OCI-LY1 (cell line): ENCODE results near the gene HORMAD2.

ENCODE experiments used
- EZH2 ChIP-seq: fragments of 200-600 bp; sonication (generic), shearing (Covaris generic); IDR thresholded peaks from 2 replicates; pipeline ENCODE4 v1.8.0; 2017; ENCODE audit warnings: borderline replicate concordance, mixed run types, mild to moderate bottlenecking, antibody characterized with exemption, low read length, moderate library complexity, mixed read lengths
- TF ChIP-seq, protein P1 (sequence below): fragments of 200-600 bp; sonication (generic), shearing (Covaris generic); IDR thresholded peaks from 2 replicates; pipeline ENCODE4 v1.5.1; 2017; ENCODE audit warnings: mild to moderate bottlenecking, antibody characterized with exemption, low read length, moderate library complexity, mixed read lengths

- TF ChIP-seq, protein P1, sequence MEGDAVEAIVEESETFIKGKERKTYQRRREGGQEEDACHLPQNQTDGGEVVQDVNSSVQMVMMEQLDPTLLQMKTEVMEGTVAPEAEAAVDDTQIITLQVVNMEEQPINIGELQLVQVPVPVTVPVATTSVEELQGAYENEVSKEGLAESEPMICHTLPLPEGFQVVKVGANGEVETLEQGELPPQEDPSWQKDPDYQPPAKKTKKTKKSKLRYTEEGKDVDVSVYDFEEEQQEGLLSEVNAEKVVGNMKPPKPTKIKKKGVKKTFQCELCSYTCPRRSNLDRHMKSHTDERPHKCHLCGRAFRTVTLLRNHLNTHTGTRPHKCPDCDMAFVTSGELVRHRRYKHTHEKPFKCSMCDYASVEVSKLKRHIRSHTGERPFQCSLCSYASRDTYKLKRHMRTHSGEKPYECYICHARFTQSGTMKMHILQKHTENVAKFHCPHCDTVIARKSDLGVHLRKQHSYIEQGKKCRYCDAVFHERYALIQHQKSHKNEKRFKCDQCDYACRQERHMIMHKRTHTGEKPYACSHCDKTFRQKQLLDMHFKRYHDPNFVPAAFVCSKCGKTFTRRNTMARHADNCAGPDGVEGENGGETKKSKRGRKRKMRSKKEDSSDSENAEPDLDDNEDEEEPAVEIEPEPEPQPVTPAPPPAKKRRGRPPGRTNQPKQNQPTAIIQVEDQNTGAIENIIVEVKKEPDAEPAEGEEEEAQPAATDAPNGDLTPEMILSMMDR = no peak
- TF ChIP-seq EZH2 = no peak
Observed at GRCh38 chr22:30187094-30187493, 106.8 kb downstream of the HORMAD2 start.
